ENCODE results near the gene GULP1. TPM values are rescaled to one million over a fixed set of nuclear protein-coding genes. Genes with fewer than 3 reads are reported as not detected.

The GULP1 gene
- total and polyA plus RNA-seq, 2 of the 13 experiments (the other 11 are each of a cell fraction or from before 2014, with no cell fraction given), result 0.15 TPM; not detected in 1

DNA sequence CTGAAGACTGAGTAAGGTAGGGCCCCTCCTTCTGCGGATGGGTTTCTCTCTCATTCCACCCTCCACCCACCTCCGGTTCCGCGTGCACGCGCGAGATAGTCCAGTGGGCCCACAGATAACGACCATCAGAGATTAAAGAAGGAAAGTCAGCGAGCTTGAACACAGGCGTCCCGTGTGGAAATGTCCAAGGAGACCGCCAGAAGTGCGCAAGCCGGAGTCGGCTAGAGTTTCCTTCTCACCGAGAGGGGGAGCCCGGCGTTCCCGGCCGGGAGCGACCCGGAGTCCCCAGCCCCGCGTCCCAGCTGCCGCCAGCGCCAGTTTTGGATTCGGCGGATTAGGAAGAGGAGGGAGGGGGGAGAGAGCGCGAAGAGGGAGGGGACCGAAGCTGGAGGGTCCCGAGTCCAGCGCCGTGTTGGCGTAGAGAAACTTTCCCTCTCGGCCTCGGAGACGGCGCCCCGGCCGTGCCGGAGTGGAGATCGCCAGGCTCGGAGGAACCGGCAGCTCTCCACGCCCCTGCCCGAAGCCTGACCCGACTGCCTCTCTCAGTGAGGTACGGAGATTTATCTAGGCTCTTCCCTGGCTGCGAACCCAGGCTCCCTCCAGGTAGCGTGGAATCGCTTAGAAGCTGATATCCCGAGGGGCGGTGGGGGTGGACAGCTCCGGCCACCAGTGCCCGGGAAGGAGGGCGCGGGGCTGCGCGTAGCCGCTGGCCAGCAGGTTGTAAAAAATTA, at the start of gene GULP1 (continued):
- TF ChIP-seq TEAD3 (CRISPR knock-in tag; optimal IDR thresholded peaks at IDR 0.05; ENCODE audit: borderline replicate concordance) (no peak), ZNF772 (CRISPR knock-in tag; IDR thresholded peaks at IDR 0.05) (no peak), ZNF260 (CRISPR knock-in tag; IDR thresholded peaks at IDR 0.05; ENCODE audit: borderline replicate concordance, low read depth) (no peak), ZNF496 (CRISPR knock-in tag; IDR thresholded peaks at IDR 0.05; ENCODE audit: insufficient replicate concordance) (no peak), SALL1 (CRISPR knock-in tag; IDR thresholded peaks at IDR 0.05) (0 out of 2 replicates have a peak, but pooled peaks have one; percentile 58), ZZZ3 (CRISPR knock-in tag; IDR thresholded peaks at IDR 0.05; ENCODE audit: borderline replicate concordance) (no peak), TOE1 (CRISPR knock-in tag; IDR thresholded peaks at IDR 0.05) (no peak), ESRRA (CRISPR knock-in tag; IDR thresholded peaks at IDR 0.05; ENCODE audit: low read depth) (no peak), ZNF317 (CRISPR knock-in tag; IDR thresholded peaks at IDR 0.05) (0 out of 2 replicates have a peak, but pooled peaks have one; percentile 12), SATB2 (CRISPR knock-in tag; IDR thresholded peaks at IDR 0.05) (no peak), ZNF10 (CRISPR knock-in tag; IDR thresholded peaks at IDR 0.05; ENCODE audit: borderline replicate concordance, low read depth) (no peak), MIER2 (CRISPR knock-in tag; IDR thresholded peaks at IDR 0.05) (no peak), HOXA5 (CRISPR knock-in tag; IDR thresholded peaks at IDR 0.05) (peak; percentile 41; the same call in 1 of the 2 replicates), ZNF598 (CRISPR knock-in tag; IDR thresholded peaks at IDR 0.05; ENCODE audit: borderline replicate concordance) (peak; percentile 67; the same call in 1 of the 2 replicates), HMG20B (CRISPR knock-in tag; conservative IDR thresholded peaks at IDR 0.05) (no peak), HNRNPUL1 (IDR thresholded peaks at IDR 0.05; ENCODE audit: low read depth, low read length) (no peak)
- TF ChIP-seq, protein P1, sequence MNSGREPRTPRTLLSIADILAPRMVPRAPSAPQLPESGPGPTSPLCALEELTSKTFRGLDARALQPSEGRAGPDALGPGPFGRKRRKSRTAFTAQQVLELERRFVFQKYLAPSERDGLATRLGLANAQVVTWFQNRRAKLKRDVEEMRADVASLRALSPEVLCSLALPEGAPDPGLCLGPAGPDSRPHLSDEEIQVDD (CRISPR knock-in tag; IDR thresholded peaks at IDR 0.05; ENCODE audit: borderline replicate concordance), result no peak
- TF ChIP-seq, protein P2, sequence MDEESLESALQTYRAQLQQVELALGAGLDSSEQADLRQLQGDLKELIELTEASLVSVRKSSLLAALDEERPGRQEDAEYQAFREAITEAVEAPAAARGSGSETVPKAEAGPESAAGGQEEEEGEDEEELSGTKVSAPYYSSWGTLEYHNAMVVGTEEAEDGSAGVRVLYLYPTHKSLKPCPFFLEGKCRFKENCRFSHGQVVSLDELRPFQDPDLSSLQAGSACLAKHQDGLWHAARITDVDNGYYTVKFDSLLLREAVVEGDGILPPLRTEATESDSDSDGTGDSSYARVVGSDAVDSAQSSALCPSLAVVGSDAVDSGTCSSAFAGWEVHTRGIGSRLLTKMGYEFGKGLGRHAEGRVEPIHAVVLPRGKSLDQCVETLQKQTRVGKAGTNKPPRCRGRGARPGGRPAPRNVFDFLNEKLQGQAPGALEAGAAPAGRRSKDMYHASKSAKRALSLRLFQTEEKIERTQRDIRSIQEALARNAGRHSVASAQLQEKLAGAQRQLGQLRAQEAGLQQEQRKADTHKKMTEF (CRISPR knock-in tag; IDR thresholded peaks at IDR 0.05), result no peak
- TF ChIP-seq, protein P3, sequence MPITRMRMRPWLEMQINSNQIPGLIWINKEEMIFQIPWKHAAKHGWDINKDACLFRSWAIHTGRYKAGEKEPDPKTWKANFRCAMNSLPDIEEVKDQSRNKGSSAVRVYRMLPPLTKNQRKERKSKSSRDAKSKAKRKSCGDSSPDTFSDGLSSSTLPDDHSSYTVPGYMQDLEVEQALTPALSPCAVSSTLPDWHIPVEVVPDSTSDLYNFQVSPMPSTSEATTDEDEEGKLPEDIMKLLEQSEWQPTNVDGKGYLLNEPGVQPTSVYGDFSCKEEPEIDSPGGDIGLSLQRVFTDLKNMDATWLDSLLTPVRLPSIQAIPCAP (CRISPR knock-in tag; IDR thresholded peaks at IDR 0.05; ENCODE audit: low read depth), result no peak
- TF ChIP-seq, protein P4, sequence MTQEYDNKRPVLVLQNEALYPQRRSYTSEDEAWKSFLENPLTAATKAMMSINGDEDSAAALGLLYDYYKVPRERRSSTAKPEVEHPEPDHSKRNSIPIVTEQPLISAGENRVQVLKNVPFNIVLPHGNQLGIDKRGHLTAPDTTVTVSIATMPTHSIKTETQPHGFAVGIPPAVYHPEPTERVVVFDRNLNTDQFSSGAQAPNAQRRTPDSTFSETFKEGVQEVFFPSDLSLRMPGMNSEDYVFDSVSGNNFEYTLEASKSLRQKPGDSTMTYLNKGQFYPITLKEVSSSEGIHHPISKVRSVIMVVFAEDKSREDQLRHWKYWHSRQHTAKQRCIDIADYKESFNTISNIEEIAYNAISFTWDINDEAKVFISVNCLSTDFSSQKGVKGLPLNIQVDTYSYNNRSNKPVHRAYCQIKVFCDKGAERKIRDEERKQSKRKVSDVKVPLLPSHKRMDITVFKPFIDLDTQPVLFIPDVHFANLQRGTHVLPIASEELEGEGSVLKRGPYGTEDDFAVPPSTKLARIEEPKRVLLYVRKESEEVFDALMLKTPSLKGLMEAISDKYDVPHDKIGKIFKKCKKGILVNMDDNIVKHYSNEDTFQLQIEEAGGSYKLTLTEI (CRISPR knock-in tag; conservative IDR thresholded peaks at IDR 0.05), result no peak
- TF ChIP-seq, protein P5, sequence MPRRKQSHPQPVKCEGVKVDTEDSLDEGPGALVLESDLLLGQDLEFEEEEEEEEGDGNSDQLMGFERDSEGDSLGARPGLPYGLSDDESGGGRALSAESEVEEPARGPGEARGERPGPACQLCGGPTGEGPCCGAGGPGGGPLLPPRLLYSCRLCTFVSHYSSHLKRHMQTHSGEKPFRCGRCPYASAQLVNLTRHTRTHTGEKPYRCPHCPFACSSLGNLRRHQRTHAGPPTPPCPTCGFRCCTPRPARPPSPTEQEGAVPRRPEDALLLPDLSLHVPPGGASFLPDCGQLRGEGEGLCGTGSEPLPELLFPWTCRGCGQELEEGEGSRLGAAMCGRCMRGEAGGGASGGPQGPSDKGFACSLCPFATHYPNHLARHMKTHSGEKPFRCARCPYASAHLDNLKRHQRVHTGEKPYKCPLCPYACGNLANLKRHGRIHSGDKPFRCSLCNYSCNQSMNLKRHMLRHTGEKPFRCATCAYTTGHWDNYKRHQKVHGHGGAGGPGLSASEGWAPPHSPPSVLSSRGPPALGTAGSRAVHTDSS (CRISPR knock-in tag; conservative IDR thresholded peaks at IDR 0.05), result no peak
- TF ChIP-seq, protein P6, sequence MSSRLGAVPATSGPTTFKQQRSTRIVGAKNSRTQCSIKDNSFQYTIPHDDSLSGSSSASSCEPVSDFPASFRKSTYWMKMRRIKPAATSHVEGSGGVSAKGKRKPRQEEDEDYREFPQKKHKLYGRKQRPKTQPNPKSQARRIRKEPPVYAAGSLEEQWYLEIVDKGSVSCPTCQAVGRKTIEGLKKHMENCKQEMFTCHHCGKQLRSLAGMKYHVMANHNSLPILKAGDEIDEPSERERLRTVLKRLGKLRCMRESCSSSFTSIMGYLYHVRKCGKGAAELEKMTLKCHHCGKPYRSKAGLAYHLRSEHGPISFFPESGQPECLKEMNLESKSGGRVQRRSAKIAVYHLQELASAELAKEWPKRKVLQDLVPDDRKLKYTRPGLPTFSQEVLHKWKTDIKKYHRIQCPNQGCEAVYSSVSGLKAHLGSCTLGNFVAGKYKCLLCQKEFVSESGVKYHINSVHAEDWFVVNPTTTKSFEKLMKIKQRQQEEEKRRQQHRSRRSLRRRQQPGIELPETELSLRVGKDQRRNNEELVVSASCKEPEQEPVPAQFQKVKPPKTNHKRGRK (CRISPR knock-in tag; IDR thresholded peaks at IDR 0.05), result 0 out of 2 replicates have a peak, but pooled peaks have one; percentile 45

Measured in HepG2 (cell line).